GM21515 (cell line): ENCODE data around the gene LRRC75A.
A peak's percentile ranks its signal among the peaks of the same experiment; 100 is the strongest.
"Not testable (repeated sequence)": the region's sequence is repeated elsewhere in the genome, so short reads cannot be mapped to it uniquely, and the experiment has no call there.

ENCODE experiments used
- ATAC-seq: cut with Tn5 transposase; IDR thresholded peaks from one replicate; pipeline ENCODE4 v1.9.1; 2021; ENCODE audit not compliant: unreplicated experiment

LRRC75A gene, protein sequence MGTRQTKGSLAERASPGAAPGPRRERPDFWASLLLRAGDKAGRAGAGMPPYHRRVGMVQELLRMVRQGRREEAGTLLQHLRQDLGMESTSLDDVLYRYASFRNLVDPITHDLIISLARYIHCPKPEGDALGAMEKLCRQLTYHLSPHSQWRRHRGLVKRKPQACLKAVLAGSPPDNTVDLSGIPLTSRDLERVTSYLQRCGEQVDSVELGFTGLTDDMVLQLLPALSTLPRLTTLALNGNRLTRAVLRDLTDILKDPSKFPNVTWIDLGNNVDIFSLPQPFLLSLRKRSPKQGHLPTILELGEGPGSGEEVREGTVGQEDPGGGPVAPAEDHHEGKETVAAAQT

DNA sequence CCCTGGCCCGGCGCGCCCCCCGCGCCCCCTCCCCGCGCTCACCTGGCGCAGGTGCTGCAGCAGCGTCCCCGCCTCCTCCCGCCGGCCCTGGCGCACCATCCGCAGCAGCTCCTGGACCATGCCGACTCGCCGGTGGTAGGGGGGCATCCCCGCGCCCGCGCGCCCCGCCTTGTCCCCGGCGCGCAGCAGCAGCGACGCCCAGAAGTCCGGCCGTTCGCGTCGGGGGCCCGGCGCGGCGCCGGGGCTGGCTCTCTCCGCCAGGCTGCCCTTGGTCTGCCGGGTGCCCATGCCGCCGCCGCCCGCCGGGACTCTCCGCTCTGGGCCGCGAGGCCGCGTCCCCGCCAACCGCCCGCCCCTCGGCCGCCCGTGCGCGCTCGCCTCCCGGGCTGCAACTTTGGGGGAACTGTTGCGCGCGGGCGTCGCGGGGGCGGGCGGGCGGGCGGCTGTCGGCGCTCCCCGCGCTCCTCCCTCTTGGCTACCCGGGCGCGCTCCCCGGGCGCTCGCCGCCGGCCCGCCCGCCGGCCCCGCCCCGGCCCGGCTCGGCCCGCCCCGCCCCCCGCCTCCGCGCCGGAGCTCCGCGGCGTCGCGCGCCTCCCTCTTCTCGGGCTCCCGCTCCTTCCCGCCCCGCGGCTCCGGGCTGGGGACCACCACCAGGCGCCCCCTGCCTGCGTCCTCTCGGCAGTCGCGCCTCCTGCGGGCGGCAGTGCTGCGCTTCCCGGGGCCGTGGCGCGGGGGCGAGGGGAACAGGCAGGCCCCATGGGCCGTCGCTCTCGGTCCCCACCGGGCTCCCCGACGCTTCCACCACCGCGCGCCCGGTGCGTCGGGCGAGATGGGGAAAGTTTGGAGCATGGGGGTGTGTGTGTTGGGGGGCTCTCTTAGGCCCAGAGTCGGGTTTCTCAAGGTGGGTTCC lies at the start of gene LRRC75A:
Gene LRRC75A (minus strand): TSS at position 491 of the 910 bp plus-strand sequence. CDS start 203 bp downstream, at position 288.
- no peak for ATAC-seq

DNA sequence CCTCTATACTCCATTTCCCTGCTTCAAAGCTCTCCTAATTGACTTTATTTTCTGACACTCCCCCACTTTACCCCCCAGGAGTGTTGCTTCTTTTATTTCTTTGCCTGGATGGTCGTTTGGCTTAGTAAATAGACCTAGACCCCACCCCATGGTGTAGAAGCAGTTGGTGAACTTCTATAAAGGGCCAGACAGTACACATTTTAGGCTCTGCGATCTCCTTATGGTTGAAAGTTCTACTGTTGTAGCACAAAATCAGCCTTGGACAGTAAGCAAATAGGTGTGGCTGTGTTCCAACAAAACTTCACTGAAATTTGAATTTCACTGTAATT lies 45.1 kb upstream of the LRRC75A start:
- ATAC-seq: no peak

DNA sequence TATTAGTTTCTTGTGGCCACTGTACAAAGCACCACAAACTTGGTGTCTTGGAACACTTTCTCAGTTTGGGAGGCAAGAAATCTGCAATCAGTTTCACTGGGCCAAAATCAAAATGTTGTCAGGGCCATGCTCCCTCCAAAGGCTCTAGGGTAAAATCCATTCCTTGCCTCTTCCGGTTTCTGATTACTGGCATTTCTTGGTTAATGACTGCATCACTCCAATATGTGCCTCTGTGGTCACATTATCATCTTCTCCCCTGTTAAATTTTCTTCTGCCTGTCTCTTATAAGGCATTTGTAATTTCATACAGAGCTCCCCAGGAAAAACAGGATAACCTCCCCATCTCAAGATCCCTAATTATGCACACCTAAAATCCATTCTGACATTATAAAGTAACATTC lies 42.2 kb upstream of the LRRC75A start:
- ATAC-seq: no peak

DNA sequence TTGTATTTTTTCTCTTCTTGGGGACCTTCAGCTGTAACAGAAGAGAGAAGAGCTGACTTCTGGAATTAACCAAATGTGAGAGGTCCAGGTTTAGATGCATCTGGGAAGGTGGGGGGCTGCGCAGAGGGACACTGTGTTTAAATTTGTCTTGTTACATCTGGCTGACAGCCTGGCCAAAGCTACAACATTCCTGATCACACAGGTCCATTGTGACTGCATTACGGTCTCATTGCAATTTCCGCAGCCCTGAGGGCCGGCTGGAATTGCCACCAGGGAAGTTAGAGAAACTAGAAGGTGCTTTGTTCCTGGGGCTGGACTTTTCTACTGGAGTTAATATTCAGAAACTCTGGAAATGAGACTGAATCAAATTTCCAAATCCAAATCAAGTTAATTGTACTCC lies 37.9 kb upstream of the LRRC75A start:
- ATAC-seq: no peak

DNA sequence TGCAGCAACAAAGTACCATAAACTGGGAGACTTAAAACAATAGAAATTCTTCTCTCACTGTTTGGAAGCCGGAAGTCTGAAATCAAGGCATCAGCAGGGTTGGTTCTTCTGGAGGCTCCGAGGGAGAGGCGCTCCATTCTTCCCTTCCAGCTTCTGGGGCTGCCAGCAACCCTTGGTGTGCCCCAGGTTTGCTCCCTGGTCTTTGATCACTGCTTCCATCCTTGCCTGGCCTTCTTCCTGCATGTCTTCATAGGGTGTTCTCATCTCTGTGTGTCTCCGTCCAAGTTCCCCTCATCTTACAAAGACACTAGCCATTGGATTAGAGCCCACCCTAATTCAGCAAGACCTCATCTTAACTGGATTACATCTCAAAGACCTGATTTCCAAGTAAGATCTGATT lies 35.3 kb upstream of the LRRC75A start:
- ATAC-seq: no peak

DNA sequence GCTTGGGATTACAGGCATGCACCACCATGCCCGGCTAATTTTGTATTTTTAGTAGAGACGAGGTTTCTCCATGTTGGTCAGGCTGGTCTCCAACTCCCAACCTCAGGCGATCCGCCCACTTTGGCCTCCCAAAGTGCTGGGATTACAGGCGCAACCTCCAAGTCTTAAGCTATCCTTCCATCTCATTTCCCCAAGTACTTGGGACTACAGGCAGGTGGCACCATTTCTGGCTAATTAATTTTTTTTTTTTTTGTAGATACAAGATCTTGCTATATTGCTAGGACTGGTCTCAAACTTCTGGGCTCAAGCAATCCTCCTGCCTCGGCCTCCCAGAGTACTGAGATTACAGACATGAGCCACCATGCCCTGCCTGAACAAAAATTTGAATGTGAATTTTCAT lies 33.6 kb upstream of the LRRC75A start:
- ATAC-seq: not testable (repeated sequence)

DNA sequence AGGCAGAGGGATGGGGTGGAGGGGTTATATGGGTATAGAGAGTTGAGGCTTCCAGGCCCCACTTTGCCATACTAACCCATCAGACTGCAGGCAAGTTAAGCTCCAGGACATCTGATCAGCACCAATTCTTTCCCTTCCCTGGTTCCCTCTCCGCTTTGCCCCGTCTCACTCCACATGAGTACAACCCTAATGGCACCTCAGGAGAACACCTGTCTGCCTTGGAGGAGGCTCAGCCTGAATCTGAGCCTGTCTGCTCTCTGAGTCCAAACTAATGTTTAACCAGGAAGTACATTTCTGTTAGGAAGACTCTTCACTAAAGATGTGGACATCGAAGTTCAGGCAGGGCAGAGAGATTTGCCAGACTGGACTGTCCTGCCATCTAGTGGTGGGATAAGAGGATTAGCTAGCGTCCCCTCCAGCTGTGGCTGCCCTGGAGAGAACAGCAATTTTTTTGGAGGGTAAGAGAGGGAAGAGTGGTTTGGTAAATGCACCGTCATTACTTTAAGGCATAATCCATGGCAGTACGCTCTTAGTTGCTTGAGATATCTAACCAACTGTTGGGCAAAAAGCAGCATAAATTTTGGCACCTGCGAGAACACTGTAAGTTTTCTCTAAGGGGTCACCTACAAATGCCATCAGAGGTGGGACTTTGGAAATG lies 29.2 kb upstream of the LRRC75A start:
- ATAC-seq: peak; percentile 58

DNA sequence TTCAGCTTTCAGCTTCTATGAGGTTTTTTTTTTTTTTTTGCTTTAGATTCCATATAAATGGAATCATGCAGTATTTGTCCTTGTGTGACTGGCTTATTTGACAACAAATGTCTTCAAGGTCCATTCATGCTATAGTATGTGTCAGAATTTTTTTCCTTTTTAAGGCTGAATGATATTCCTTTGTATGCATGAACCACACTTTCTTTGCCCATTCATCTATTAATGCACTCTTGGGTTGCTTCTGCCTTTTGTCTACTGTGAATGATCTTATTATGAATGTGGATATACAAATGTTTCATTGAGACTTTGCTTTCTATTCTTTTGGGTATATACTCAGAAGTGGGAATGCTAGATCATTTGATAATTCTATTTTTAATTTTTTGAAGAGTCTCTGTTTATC lies 27.0 kb upstream of the LRRC75A start:
- no peak for ATAC-seq

DNA sequence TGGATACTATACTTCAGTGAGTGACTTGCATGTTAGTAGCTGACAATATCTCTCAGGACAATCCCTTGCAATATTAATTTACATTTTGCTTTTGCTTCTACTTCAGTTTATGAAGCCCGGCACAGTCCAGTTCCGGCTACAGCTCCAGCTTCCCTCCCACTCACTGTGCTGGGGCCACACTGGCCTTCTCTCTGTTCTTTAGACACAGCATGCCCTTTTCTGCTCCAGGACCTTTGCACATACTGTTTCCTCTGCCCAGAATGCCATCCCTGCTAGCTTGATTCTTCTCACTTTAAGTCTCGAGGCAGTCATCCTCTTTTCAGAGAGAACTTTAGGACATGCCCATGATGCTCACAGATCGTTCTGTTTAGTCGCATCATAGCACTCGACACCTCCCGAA lies 25.5 kb upstream of the LRRC75A start:
- no peak for ATAC-seq

DNA sequence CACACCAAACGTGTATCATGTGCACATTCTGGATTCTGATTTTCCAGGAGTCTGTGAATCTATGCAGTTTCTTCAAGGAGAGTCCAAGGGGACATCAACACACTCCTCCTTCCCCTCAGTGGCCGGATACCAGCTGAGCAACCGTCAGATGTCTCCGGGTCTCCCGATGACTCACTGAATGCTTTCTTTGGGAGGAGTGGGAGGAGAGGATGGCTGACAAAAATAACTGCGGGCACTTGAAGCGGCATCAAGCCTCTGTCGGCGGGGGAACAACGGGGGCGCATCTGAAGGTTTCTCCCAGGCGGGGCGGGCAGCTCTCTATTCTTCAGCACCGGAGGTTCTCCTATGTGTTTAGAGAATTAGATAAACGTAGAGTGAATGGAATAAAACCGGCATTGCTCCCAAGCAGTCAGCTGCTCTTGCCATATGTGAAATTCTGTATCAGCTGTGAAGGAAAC lies 24.6 kb upstream of the LRRC75A start:
- ATAC-seq: no peak

DNA sequence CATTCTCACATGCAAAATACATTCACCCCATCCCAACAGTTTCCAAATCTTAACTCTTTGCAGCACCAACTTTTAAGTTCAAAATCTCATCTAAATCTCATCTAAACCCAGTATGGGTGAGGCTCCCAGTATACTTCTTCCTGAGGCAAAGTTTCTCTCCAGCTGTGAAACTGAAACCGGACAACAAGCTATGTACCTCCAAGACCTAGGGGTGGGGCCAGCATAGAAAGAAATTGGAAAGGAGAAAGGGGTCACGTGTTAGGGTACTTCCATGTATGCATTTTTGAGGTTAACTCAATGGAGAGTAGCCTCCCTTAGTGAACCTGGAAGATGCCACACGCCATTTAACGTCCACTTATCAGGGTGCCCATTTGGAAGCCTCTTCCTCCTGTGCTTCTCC lies 23.9 kb upstream of the LRRC75A start:
- ATAC-seq: no peak

DNA sequence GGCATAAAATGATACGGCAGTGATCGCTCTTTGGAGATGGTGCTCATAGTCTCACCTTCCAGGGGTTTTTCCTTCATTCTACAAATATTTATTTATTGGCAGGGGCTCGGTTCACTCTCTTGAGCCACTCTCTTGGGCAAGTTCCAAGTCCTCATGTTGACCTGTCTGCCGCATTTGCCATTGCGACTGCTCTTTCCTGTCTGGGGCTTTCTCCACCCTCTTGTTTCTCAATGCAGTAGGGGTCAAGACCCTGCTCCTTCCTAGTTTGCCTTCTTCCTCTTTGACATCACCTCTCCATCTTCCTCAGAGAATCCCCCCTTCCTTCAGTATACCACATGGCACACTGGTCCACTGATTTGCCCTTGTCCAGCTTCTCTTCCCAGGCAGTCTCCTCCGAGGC lies 21.9 kb upstream of the LRRC75A start:
- no peak for ATAC-seq

DNA sequence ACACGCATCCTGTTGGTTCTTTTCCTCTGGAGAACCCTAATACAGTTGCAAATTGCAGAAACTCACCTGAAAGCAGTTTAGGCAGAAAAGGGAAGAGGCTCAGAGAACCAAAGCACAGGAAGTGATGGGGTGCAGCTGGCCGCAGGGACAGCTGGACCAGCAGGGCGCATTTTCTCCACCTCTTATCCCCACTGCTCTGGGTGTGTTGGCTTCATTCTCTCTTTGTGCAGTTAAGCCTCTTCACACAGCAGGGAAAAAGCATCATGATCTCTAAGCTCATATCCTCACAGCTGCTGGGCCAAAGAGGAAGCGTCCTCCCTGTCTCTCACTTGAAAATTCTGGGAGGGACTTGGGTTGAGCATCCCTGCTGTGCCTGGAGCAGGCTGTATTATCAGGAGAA lies 20.0 kb upstream of the LRRC75A start:
- no peak for ATAC-seq

DNA sequence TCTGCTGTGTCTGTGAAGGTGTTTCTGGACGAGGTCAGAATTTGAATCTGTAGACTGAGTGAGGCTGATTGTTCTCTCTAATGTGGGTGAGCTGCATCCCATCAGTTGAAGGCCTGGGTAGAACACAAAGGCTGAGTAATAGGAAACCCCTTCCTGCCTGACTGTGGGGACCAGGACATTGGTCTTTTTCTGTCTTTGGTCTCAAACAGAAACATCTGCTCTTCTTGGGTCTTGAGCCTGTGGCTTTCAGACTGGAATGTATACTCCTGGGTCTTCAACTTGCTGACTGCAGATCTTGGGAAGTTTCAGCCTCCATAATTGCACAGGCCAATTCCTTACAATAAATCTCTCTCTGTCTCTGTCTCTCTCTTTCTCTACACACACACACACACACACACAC lies 19.6 kb upstream of the LRRC75A start:
- ATAC-seq: no peak

DNA sequence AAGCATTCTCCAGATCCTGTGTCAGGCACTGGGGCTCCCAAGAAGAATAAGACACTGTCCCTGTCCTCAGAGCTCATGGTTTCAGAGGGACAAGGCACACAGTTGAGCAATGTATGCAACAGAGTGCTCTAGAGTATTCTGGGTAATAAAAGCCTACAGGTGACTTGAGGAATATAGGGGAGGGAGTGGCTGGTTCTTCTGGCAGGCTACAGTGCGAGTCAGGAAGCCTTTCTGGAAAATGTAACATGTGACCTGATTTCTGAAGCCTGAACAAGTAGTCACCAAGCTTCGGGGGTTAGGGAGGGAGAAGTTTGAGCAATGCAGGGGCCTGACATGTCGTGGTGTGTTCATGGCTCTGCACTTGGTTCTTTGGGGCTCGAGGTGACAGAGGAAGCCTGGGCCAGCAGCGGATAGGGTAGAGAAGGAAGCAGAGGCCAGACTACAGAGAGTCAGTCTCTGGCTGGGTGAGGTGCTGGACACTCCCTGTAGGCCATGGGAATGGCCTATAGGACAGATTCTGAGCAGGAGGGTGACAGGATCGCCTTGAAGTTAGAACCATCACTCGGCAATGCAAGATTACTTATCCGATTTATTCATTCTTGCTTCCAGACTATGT lies 16.0 kb upstream of the LRRC75A start:
- no peak for ATAC-seq

DNA sequence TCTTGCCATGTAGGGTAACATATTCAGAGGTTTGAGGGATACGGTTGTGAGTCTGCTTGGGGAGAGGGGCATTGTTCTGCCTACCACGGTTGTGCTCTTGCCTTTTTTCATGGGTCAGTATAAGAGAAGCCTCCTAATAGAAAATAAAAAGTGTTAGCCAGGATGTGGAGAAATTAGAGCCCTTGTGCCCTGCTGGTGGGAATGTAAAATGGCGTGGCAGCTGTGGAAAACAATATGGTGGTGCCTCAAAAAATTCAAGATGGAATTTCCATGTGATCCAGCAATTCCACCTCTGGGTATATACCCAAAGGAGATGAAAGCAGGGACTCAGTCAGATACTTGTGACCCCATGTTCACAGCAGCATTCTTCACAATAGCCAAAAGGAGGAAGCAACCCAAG lies 14.2 kb upstream of the LRRC75A start:
- no peak for ATAC-seq

DNA sequence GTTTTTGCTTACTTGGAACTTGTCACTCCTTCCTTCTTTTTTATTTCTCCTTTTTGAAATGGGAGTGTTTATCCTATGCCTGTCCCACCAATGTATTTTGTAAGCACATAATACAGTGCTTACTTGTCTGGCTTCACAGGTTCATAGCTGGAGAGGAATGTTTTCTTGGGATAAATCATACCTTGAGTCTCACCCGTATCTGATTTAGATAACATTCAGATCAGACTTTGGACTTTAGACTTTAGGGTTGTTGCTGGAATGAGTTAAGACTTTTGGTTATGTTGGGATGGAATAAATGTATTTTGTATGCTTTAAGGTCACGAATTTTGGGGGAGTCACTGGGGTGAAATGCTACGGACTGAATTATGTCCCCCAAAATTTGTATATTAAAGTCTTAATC lies 13.0 kb upstream of the LRRC75A start:
- ATAC-seq: no peak

DNA sequence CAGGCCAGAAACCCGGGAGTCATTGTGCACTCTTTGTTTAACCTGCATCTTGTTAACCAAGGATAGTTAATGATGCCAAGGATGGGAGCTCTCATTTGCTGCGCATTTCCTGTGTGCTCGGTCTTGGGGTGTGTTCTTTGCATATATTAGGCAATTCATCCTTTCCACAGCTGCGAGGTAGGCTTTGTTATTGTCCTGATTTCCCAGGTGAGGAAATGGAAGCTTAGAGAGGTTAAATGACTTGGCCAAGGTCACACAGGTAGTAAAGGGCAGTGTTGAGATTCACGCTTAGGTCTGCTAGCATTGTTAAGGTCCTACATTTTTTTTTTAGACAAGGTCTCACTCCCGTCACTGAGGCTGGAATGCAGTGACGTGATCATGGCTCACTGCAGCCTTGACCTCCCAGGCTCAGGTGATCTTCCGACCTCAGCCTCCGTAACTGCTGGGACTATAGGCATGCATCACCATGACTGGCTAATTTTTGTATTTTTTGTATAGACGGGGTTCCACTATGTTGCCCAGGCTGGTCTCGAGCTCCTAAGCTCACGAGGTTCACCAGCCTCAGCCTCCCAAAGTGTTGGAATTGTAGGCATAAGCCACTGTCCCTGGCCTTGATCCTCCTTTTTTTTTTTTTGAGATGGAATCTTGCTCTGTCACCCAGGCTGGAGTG lies 5.0 kb upstream of the LRRC75A start:
- ATAC-seq: no peak

DNA sequence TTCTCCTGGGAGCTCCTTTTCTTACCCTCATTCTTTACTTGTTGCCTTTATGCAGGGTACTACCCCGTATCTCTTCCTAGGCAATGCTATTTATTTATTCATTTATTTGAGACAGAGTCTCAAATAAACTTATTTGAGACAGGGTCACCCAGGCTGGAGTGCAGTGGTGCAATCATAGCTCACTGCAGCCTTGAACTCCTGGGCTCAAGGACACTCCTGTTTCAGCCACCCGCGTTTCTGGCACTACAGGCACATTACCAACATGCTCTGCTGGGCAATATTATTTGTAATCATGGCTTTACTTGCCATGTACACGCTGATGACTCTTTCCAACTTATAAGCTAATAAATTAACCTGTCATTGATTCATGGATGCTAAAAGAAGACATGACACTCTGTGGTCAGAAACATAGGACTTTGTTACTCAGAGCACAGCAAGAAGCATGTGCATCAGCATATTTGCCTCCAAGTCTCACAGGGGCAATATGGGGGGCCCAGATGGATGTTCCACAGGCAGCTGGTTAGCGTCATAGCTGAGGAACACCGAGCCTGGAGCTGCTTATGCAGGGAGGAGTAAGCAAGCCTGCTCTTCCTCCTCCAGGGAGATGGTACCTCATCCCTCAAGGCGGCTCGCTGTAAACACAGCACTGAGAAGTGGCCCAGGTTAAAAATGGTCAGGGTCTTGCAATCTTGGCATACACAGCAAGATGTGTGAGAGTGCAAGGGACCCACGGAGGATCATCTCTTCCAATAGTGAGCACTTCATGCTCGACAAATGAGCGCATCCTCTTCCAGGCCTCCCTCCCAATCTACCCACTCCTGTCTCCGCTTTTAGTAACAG lies 4.2 kb upstream of the LRRC75A start:
- no peak for ATAC-seq

DNA sequence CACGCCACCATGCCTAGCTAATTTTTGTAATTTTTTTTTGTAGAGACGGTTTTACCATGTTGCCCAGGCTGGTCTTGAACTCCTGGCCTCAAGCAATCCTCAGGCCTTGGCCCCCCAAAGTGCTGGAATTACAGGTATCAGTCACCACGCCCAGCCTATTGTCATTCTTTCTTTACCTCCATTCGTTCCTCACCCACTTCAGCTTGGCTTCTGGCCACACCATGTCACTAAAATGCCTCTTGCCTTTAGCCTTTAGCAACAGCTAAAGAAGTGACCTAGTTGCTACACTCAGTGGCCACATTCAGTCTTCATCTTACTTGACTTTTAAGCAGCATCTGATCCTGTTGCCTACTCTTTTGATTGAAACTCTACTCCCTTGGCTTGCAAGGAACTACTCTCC lies 3.6 kb upstream of the LRRC75A start:
- ATAC-seq: no peak
